ENCODE measurements around the gene SPSB4.

DNA sequence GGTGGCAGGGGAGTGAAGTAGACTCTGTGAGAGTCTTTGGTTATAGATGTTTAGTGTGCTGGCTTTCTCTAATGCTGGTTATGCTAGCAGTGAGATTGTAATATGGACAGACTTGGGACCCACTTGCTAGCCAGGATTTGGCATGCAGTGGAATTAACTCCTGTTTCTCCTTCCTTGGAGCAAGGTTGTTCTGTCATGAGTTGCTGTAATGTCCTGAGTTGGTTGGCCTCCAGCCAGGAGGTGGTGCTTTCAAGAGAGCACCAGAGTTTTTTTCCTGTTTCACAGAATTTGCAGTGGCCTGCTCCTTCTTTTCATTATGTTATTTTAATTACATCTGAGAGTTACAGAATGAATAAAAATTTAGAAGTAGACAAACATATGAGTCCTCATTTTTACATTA lies 92.4 kb downstream of the SPSB4 start:
- TF ChIP-seq, protein P1, sequence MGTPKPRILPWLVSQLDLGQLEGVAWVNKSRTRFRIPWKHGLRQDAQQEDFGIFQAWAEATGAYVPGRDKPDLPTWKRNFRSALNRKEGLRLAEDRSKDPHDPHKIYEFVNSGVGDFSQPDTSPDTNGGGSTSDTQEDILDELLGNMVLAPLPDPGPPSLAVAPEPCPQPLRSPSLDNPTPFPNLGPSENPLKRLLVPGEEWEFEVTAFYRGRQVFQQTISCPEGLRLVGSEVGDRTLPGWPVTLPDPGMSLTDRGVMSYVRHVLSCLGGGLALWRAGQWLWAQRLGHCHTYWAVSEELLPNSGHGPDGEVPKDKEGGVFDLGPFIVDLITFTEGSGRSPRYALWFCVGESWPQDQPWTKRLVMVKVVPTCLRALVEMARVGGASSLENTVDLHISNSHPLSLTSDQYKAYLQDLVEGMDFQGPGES (IDR thresholded peaks at IDR 0.05) = no peak
- TF ChIP-seq EP300 (IDR thresholded peaks at IDR 0.05; ENCODE audit: borderline replicate concordance in 1 of 2, control insufficient read depth in 1 of 2, low read depth in 2 of 2, low read length in 2 of 2) (no peak), PML (IDR thresholded peaks at IDR 0.05; ENCODE audit: low read length) (no peak), SIN3A (IDR thresholded peaks at IDR 0.05; ENCODE audit: low read depth, low read length) (no peak), POU2F2 (IDR thresholded peaks at IDR 0.05; ENCODE audit: borderline replicate concordance, low read depth, low read length) (no peak), POLR2A (IDR thresholded peaks at IDR 0.05; ENCODE audit: low read depth, low read length) (no peak), RBBP5 (conservative IDR thresholded peaks at IDR 0.05) (no peak)
- TF ChIP-seq, protein P2, sequence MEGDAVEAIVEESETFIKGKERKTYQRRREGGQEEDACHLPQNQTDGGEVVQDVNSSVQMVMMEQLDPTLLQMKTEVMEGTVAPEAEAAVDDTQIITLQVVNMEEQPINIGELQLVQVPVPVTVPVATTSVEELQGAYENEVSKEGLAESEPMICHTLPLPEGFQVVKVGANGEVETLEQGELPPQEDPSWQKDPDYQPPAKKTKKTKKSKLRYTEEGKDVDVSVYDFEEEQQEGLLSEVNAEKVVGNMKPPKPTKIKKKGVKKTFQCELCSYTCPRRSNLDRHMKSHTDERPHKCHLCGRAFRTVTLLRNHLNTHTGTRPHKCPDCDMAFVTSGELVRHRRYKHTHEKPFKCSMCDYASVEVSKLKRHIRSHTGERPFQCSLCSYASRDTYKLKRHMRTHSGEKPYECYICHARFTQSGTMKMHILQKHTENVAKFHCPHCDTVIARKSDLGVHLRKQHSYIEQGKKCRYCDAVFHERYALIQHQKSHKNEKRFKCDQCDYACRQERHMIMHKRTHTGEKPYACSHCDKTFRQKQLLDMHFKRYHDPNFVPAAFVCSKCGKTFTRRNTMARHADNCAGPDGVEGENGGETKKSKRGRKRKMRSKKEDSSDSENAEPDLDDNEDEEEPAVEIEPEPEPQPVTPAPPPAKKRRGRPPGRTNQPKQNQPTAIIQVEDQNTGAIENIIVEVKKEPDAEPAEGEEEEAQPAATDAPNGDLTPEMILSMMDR (IDR thresholded peaks at IDR 0.05 in 2 of 3, conservative IDR thresholded peaks at IDR 0.05 in 1 of 3; ENCODE audit: control insufficient read depth in 2 of 3, extremely low read depth in 1 of 3, insufficient read depth in 1 of 3, low read depth in 3 of 3, low read length in 3 of 3) = no peak
- TF ChIP-seq, protein P3, sequence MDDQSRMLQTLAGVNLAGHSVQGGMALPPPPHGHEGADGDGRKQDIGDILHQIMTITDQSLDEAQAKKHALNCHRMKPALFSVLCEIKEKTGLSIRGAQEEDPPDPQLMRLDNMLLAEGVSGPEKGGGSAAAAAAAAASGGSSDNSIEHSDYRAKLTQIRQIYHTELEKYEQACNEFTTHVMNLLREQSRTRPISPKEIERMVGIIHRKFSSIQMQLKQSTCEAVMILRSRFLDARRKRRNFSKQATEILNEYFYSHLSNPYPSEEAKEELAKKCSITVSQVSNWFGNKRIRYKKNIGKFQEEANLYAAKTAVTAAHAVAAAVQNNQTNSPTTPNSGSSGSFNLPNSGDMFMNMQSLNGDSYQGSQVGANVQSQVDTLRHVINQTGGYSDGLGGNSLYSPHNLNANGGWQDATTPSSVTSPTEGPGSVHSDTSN (IDR thresholded peaks at IDR 0.05; ENCODE audit: insufficient replicate concordance, low read depth, low read length) = no peak

All from GM12878 (cell line).